H9 (cell line): Measurements from ENCODE around the gene DUOX2. TPM values are rescaled to one million over a fixed set of nuclear protein-coding genes. Genes with fewer than 3 reads are reported as not detected.

Source experiments
- DNase-seq: peaks from one replicate; pipeline ENCODE4 v3.0.0-alpha.2; 2017
- H2AFZ ChIP-seq: one replicate; pipeline ENCODE4 v1.6.1; 2013; ENCODE audit warnings: mild to moderate bottlenecking, low read length, control low read depth, moderate library complexity
- H2AK5ac ChIP-seq: 2 replicates; pipeline ENCODE4 v1.6.1; 2013; ENCODE audit warnings: low read length, control low read depth, mixed read lengths; ENCODE audit not compliant: insufficient read length
- H2BK120ac ChIP-seq: one replicate; pipeline ENCODE4 v1.6.1; 2013; ENCODE audit warnings: low read depth, mild to moderate bottlenecking, low read length, control low read depth, inconsistent platforms; ENCODE audit not compliant: poor library complexity, severe bottlenecking
- H2BK12ac ChIP-seq: 2 replicates; pipeline ENCODE4 v1.6.1; 2013; ENCODE audit warnings: low read length, control low read depth, mixed read lengths, low read depth; ENCODE audit not compliant: insufficient read length
- H2BK15ac ChIP-seq: 2 replicates; pipeline ENCODE4 v1.6.1; 2013; ENCODE audit warnings: low read depth, low read length, control low read depth
- H2BK20ac ChIP-seq: one replicate; pipeline ENCODE4 v1.6.1; 2013; ENCODE audit warnings: low read depth, mild to moderate bottlenecking, low read length, control low read depth, inconsistent platforms; ENCODE audit not compliant: poor library complexity, severe bottlenecking
- H2BK5ac ChIP-seq: 2 replicates; pipeline ENCODE4 v1.6.1; 2013; ENCODE audit warnings: low read length, control low read depth, mixed read lengths; ENCODE audit not compliant: insufficient read length
- H3K14ac ChIP-seq: 2 replicates; pipeline ENCODE4 v1.6.1; 2013; ENCODE audit warnings: low read length, control low read depth; ENCODE audit not compliant: insufficient read depth
- H3K18ac ChIP-seq: 2 replicates; pipeline ENCODE4 v1.6.1; 2013; ENCODE audit warnings: low read depth, mild to moderate bottlenecking, mixed read lengths, low read length, control low read depth; ENCODE audit not compliant: insufficient read length
- H3K23ac ChIP-seq: 2 replicates; pipeline ENCODE4 v1.6.1; 2013; ENCODE audit warnings: low read length, control low read depth, mixed read lengths, low read depth; ENCODE audit not compliant: insufficient read length
- H3K23me2 ChIP-seq: 2 replicates; pipeline ENCODE4 v1.6.1; 2013; ENCODE audit warnings: low read depth, mild to moderate bottlenecking, mixed read lengths, low read length, control low read depth; ENCODE audit not compliant: insufficient read length, poor library complexity, severe bottlenecking
- H3K27ac ChIP-seq: 2 replicates; pipeline ENCODE4 v1.5.1; 2013; ENCODE audit warnings: low read length, control low read depth, mixed read lengths, low read depth; ENCODE audit not compliant: insufficient read length
- H3K27me3 ChIP-seq: 2 replicates; pipeline ENCODE4 v1.6.1; 2013; ENCODE audit warnings: low read length, control low read depth, inconsistent platforms; ENCODE audit not compliant: insufficient read depth
- H3K4ac ChIP-seq: 2 replicates; pipeline ENCODE4 v1.6.1; 2013; ENCODE audit warnings: low read depth, mild to moderate bottlenecking, control low read depth, inconsistent platforms, low read length, moderate library complexity
- H3K4me1 ChIP-seq: 2 replicates; pipeline ENCODE4 v1.6.1; 2013; ENCODE audit warnings: low read length, control low read depth, inconsistent platforms; ENCODE audit not compliant: insufficient read depth
- H3K4me2 ChIP-seq: 2 replicates; pipeline ENCODE4 v1.6.1; 2013; ENCODE audit warnings: low read length, control low read depth, mixed read lengths; ENCODE audit not compliant: insufficient read length, insufficient read depth
- H3K56ac ChIP-seq: 2 replicates; pipeline ENCODE4 v1.6.1; 2013; ENCODE audit warnings: low read depth, mild to moderate bottlenecking, mixed read lengths, low read length, control low read depth; ENCODE audit not compliant: insufficient read length
- H3K79me1 ChIP-seq: 2 replicates; pipeline ENCODE4 v1.6.1; 2013; ENCODE audit warnings: low read depth, mild to moderate bottlenecking, moderate library complexity, low read length, control low read depth, inconsistent platforms; ENCODE audit not compliant: insufficient read depth, poor library complexity, severe bottlenecking
- H3K79me2 ChIP-seq: 2 replicates; pipeline ENCODE4 v1.6.1; 2013; ENCODE audit warnings: low read length, control low read depth, inconsistent platforms; ENCODE audit not compliant: insufficient read depth
- H3K9ac ChIP-seq: 2 replicates; pipeline ENCODE4 v1.6.1; 2013; ENCODE audit warnings: low read length, control low read depth, mixed read lengths; ENCODE audit not compliant: insufficient read length; ENCODE audit errors: extremely low read depth
- H3K9me3 ChIP-seq: one replicate; pipeline ENCODE4 v1.6.1; 2013; ENCODE audit warnings: low read depth, low read length, inconsistent platforms; ENCODE audit not compliant: control insufficient read depth
- H3T11ph ChIP-seq: one replicate; pipeline ENCODE4 v1.6.1; 2013; ENCODE audit warnings: mild to moderate bottlenecking, low read length, control low read depth, inconsistent platforms
- H4K20me1 ChIP-seq: one replicate; pipeline ENCODE4 v1.6.1; 2013; ENCODE audit not compliant: control insufficient read depth, insufficient read length, insufficient read depth
- H4K5ac ChIP-seq: 2 replicates; pipeline ENCODE4 v1.6.1; 2013; ENCODE audit warnings: low read depth, mild to moderate bottlenecking, mixed read lengths, low read length, control low read depth; ENCODE audit not compliant: insufficient read length
- H4K8ac ChIP-seq: replicated peaks from 2 replicates; pipeline ENCODE4 v1.6.1; 2013; ENCODE audit warnings: low read length, control low read depth, mixed read lengths, low read depth; ENCODE audit not compliant: insufficient read length
- H4K91ac ChIP-seq: 2 replicates; pipeline ENCODE4 v1.6.1; 2013; ENCODE audit warnings: low read depth, mild to moderate bottlenecking, moderate library complexity, mixed read lengths, low read length, control low read depth; ENCODE audit not compliant: insufficient read length
- H3K27ac Mint-ChIP-seq, 3 experiments: 2 replicates in 2 of 3; 3 replicates in 1 of 3; pipeline ENCODE4 v1.8.0; 2020 to 2021; ENCODE audit warnings: mixed read lengths in 3 of 3, mild to moderate bottlenecking in 1 of 3, moderate library complexity in 1 of 3
- H3K27me3 Mint-ChIP-seq: 2 replicates; pipeline ENCODE4 v1.8.0; 2021; ENCODE audit warnings: low read depth, mild to moderate bottlenecking, moderate library complexity, mixed read lengths
- H3K36me3 Mint-ChIP-seq, 3 experiments: 2 replicates in 2 of 3; 3 replicates in 1 of 3; pipeline ENCODE4 v1.8.0; 2020 to 2021; ENCODE audit warnings: low read depth in 3 of 3, mixed read lengths in 3 of 3; ENCODE audit not compliant: insufficient read depth in 1 of 3
- H3K4me1 Mint-ChIP-seq, 2 experiments: 2 replicates each; pipeline ENCODE4 v1.8.0; 2020; ENCODE audit warnings: mixed read lengths in 2 of 2
- H3K4me3 Mint-ChIP-seq, 2 experiments: 2 replicates in 1 of 2; 3 replicates in 1 of 2; pipeline ENCODE4 v1.8.0; 2020 to 2021; ENCODE audit warnings: mild to moderate bottlenecking in 2 of 2, mixed read lengths in 2 of 2, moderate library complexity in 1 of 2
- H3K9me3 Mint-ChIP-seq, 2 experiments: 2 replicates in 1 of 2; 3 replicates in 1 of 2; pipeline ENCODE4 v1.8.0; 2020; ENCODE audit warnings: mild to moderate bottlenecking in 2 of 2, mixed read lengths in 2 of 2, moderate library complexity in 1 of 2
- WGBS: extraction: QIAGEN DNeasy Blood & Tissue Kit; methylation state at CpG from one replicate; pipeline ENCODE4 v1.1.7; 2013; ENCODE audit warnings: missing lambda C conversion rate, low lambda C conversion rate, mixed read lengths; ENCODE audit not compliant: insufficient read length; ENCODE audit errors: extremely low coverage; 5-methylcytosine and 5-hydroxymethylcytosine counted together
- long read RNA-seq: library from polyadenylated mRNA; unstranded; transcript quantifications from one replicate; pipeline ENCODE4 v2.0.0, GENCODE V29; 2020
- total RNA-seq: library from RNA; stranded (reverse); gene quantifications from 2 replicates; pipeline ENCODE4 v1.2.1, GENCODE V29; 2021
- TF ChIP-seq, protein P1 (sequence below): fragments of 200-600 bp; sonication (generic); conservative IDR thresholded peaks from 3 replicates; pipeline ENCODE4 v1.8.0; 2021; ENCODE audit warnings: antibody characterized with exemption, mild to moderate bottlenecking

The DUOX2 gene
- total RNA-seq: 0.29 and 0.42 TPM in 2 replicates
- long read RNA-seq: 0 reads

DNA sequence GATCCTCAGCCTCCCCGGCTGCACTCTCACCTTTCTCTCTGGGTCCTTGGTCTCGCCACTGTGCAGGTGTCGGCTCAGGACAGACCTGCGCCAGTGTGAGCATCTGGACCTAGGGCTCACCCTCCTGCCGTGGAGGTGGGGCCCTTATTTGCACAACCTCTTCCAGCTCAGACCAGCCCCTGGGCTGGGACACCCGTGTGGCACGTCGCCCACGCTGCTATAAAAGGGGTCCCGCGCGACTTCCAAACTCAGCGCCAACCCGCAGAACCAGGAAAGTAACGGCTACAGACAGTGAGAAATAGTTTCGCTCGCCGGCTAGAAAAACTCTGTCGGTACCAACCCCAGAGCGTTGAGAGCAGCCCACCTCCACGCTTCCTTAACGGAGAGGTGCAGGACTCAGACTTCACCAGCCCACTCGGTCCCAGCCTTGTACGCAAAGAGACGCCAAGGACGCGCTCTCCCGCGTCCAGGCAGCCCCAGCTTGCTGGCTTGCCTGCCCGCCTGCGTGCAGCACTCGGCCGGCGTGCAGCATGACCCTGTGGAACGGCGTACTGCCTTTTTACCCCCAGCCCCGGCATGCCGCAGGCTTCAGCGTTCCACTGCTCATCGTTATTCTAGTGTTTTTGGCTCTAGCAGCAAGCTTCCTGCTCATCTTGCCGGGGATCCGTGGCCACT lies at the start of gene DUOX2, which contains the start of gene DUOXA2:
Gene DUOX2, minus strand, starts transcription at position 97 of the 675 bp plus-strand sequence. CDS start 761 bp downstream, outside the sequence.
Gene DUOXA2, plus strand, starts transcription at position 251 of the 675 bp plus-strand sequence. Its CDS starts 280 bp downstream, at position 531.
- Histone ChIP-seq H3K4me1 (no peaks in the 10 kb centered on the region; the same call in 1 of the 2 replicates), H2BK15ac (no peak within 1 kb of the TSS), H3K23ac (no peak within 1 kb of the TSS), H3T11ph (no peak within 1 kb of the TSS), H2BK120ac (no peak within 1 kb of the TSS), H3K9me3 (no peaks in the 10 kb centered on the region), H3K9ac (no peak within 1 kb of the TSS), H3K79me2 (no peaks in the 10 kb centered on the region), H3K18ac (no peak within 1 kb of the TSS), H2AK5ac (no peak within 1 kb of the TSS), H3K14ac (no peak within 1 kb of the TSS), H2AFZ (no peak within 1 kb of the TSS), H4K91ac (no peak within 1 kb of the TSS), H2BK12ac (no peak within 1 kb of the TSS), H3K4ac (no peak within 1 kb of the TSS), H2BK20ac (no peak within 1 kb of the TSS), H3K79me1 (no peaks in the 10 kb centered on the region), H3K4me2 (peak within 1 kb of the TSS; percentile 54), H3K56ac (no peak within 1 kb of the TSS), H3K23me2 (peaks cover 2% of the 10 kb centered on the region), H3K27ac (no peak within 1 kb of the TSS), H4K20me1 (peaks cover 6% of the 10 kb centered on the region), H4K8ac (no peak within 1 kb of the TSS), H3K27me3 (peaks cover 78% of the 10 kb centered on the region), H2BK5ac (no peak within 1 kb of the TSS), H4K5ac (no peak within 1 kb of the TSS)
- Mint-ChIP-seq H3K9me3 (peaks cover 6 to 13% of the 10 kb centered on the region in 2 experiments), H3K27me3 (peaks cover 90% of the 10 kb centered on the region), H3K27ac (no peak within 1 kb of the TSS), H3K4me3 (peak within 1 kb of the TSS; percentile 57 to 73), H3K36me3 (no peaks in the 10 kb centered on the region; a peak in 2 of 7 replicates), H3K4me1 (peaks cover 20 to 38% of the 10 kb centered on the region in 2 experiments)
- no CpG with 5 or more reads among the region's 42 CpGs for WGBS
- TF ChIP-seq, protein P1, sequence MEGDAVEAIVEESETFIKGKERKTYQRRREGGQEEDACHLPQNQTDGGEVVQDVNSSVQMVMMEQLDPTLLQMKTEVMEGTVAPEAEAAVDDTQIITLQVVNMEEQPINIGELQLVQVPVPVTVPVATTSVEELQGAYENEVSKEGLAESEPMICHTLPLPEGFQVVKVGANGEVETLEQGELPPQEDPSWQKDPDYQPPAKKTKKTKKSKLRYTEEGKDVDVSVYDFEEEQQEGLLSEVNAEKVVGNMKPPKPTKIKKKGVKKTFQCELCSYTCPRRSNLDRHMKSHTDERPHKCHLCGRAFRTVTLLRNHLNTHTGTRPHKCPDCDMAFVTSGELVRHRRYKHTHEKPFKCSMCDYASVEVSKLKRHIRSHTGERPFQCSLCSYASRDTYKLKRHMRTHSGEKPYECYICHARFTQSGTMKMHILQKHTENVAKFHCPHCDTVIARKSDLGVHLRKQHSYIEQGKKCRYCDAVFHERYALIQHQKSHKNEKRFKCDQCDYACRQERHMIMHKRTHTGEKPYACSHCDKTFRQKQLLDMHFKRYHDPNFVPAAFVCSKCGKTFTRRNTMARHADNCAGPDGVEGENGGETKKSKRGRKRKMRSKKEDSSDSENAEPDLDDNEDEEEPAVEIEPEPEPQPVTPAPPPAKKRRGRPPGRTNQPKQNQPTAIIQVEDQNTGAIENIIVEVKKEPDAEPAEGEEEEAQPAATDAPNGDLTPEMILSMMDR: no peak
- no peak for DNase-seq
